H1 (cell line): Measurements from ENCODE around the gene PLEKHA5. TPM values are rescaled to one million over a fixed set of nuclear protein-coding genes. Genes with fewer than 3 reads are reported as not detected.

Experiments used
- CTCF ChIA-PET: fragments of 300-600 bp; sonication (Branson Sonifier 250); formaldehyde crosslinking; loops from one replicate; lab custom pipeline; 2021; ENCODE audit not compliant: partially characterized antibody; lab: Charles Lee
- POLR2A ChIA-PET: fragments of 300-600 bp; sonication (Branson Sonifier 250); formaldehyde crosslinking; loops from one replicate; lab custom pipeline; 2021; ENCODE audit warnings: inconsistent platforms; ENCODE audit not compliant: partially characterized antibody; lab: Charles Lee
- DNase-seq, 2 experiments: peaks; one replicate each; pipeline versions ENCODE4 v3.0.0 to v3.0.0-alpha.2; 2010 to 2022; ENCODE audit warnings: low spot score in 2 of 2, low read depth in 1 of 2, mixed read lengths in 1 of 2
- FAIRE-seq: peaks from 2 replicates; lab custom pipeline; 2011; peaks lifted over from hg19 to GRCh38; lab: Jason Lieb, UNC
- H2AFZ ChIP-seq: 2 replicates; pipeline ENCODE4 v1.8.1; 2012; ENCODE audit warnings: low read length, inconsistent platforms
- H2AK5ac ChIP-seq: 2 replicates; pipeline ENCODE4 v1.6.1; 2013; ENCODE audit warnings: low read depth, low read length
- H2BK120ac ChIP-seq: replicated peaks from 2 replicates; pipeline ENCODE3; 2013; ENCODE audit warnings: low read depth, low read length, inconsistent platforms
- H2BK12ac ChIP-seq: 2 replicates; pipeline ENCODE4 v1.6.1; 2013; ENCODE audit warnings: low read depth, low read length
- H2BK15ac ChIP-seq: 2 replicates; pipeline ENCODE4 v1.6.1; 2013; ENCODE audit warnings: low read length
- H2BK20ac ChIP-seq: 2 replicates; pipeline ENCODE4 v1.6.1; 2013; ENCODE audit warnings: low read length
- H2BK5ac ChIP-seq: 2 replicates; pipeline ENCODE4 v1.6.1; 2013; ENCODE audit warnings: low read depth, low read length
- H3K14ac ChIP-seq: 2 replicates; pipeline ENCODE4 v1.6.1; 2013; ENCODE audit warnings: inconsistent platforms; ENCODE audit not compliant: insufficient read length
- H3K18ac ChIP-seq: 2 replicates; pipeline ENCODE4 v1.6.1; 2013; ENCODE audit warnings: low read length; ENCODE audit errors: extremely low read depth
- H3K23ac ChIP-seq: 2 replicates; pipeline ENCODE4 v1.6.1; 2013; ENCODE audit warnings: inconsistent platforms; ENCODE audit not compliant: insufficient read length
- H3K23me2 ChIP-seq: 2 replicates; pipeline ENCODE4 v1.6.1; 2013; ENCODE audit warnings: low read depth, low read length
- H3K27ac ChIP-seq: 2 replicates; pipeline ENCODE4 v1.6.1; 2011; ENCODE audit warnings: low read depth, low read length, inconsistent platforms
- H3K27me3 ChIP-seq, 4 experiments: replicated peaks in 1 of 4; 1 replicate in 1 of 4; 2 replicates in 3 of 4; pipeline versions ENCODE4 v1.6.1 to v1.8.1; 2011 to 2013; ENCODE audit warnings: low read length in 3 of 4, mild to moderate bottlenecking in 3 of 4, inconsistent platforms in 2 of 4, mixed read lengths in 2 of 4, moderate library complexity in 1 of 4; ENCODE audit not compliant: control insufficient read depth in 3 of 4, insufficient read depth in 3 of 4; ENCODE audit errors: extremely low read depth in 1 of 4
- H3K36me3 ChIP-seq, 4 experiments: 2 replicates each; pipeline versions ENCODE4 v1.6.1 to v1.8.1; 2011 to 2013; ENCODE audit warnings: mild to moderate bottlenecking in 4 of 4, low read length in 3 of 4, moderate library complexity in 2 of 4, control low read depth in 1 of 4, inconsistent platforms in 1 of 4; ENCODE audit not compliant: insufficient read depth in 4 of 4, control insufficient read depth in 2 of 4
- H3K4ac ChIP-seq: replicated peaks from 2 replicates; pipeline ENCODE3; 2013; ENCODE audit warnings: low read length, low read depth, mixed read lengths, inconsistent platforms; ENCODE audit not compliant: insufficient read length
- H3K4me1 ChIP-seq, 4 experiments: replicated peaks in 1 of 4; 1 replicate in 1 of 4; 2 replicates in 3 of 4; pipeline versions ENCODE4 v1.6.1 to v1.8.1; 2011 to 2013; ENCODE audit warnings: low read length in 3 of 4, inconsistent platforms in 2 of 4, mixed read lengths in 1 of 4; ENCODE audit not compliant: insufficient read depth in 4 of 4, control insufficient read depth in 3 of 4
- H3K4me2 ChIP-seq, 2 experiments: 2 replicates each; pipeline versions ENCODE4 v1.6.1 to v1.8.1; 2011 to 2013; ENCODE audit warnings: low read depth in 2 of 2, low read length in 2 of 2, control low read depth in 1 of 2, inconsistent platforms in 1 of 2, mild to moderate bottlenecking in 1 of 2; ENCODE audit not compliant: insufficient read depth in 1 of 2
- H3K4me3 ChIP-seq, 4 experiments: fragments of 200-600, 300-600 bp in 1 of 4; sonication (generic), shearing (Covaris generic), sonication (Bioruptor Twin) in 1 of 4; 2 replicates each; pipeline versions ENCODE4 v1.5.1 to v1.8.1; 2011 to 2016; ENCODE audit warnings: low read length in 4 of 4, low read depth in 3 of 4, control low read depth in 2 of 4, inconsistent platforms in 2 of 4, mild to moderate bottlenecking in 2 of 4, mixed read lengths in 1 of 4, moderate library complexity in 1 of 4; ENCODE audit not compliant: insufficient read depth in 2 of 4; ENCODE audit errors: extremely low read depth in 1 of 4
- H3K56ac ChIP-seq: replicated peaks from 2 replicates; pipeline ENCODE3; 2013; ENCODE audit warnings: low read depth, mild to moderate bottlenecking, mixed read lengths, low read length, inconsistent platforms; ENCODE audit not compliant: insufficient read length
- H3K79me1 ChIP-seq: 2 replicates; pipeline ENCODE4 v1.6.1; 2013; ENCODE audit warnings: low read depth, low read length, control low read depth
- H3K79me2 ChIP-seq, 2 experiments: 2 replicates each; pipeline versions ENCODE4 v1.6.1 to v1.8.1; 2012 to 2013; ENCODE audit warnings: low read length in 2 of 2, mild to moderate bottlenecking in 2 of 2, inconsistent platforms in 1 of 2; ENCODE audit not compliant: insufficient read depth in 2 of 2, control insufficient read depth in 1 of 2
- H3K9ac ChIP-seq, 4 experiments: replicated peaks in 1 of 4; 1 replicate in 1 of 4; 2 replicates in 3 of 4; pipeline versions ENCODE4 v1.6.1 to v1.8.1; 2011 to 2013; ENCODE audit warnings: low read depth in 3 of 4, low read length in 3 of 4, control low read depth in 2 of 4, mild to moderate bottlenecking in 2 of 4, moderate library complexity in 2 of 4, inconsistent platforms in 1 of 4; ENCODE audit errors: extremely low read depth in 1 of 4
- H3K9me3 ChIP-seq, 2 experiments: 2 replicates each; pipeline versions ENCODE4 v1.6.1 to v1.8.1; 2012 to 2013; ENCODE audit warnings: mild to moderate bottlenecking in 2 of 2, moderate library complexity in 2 of 2, control low read depth in 1 of 2, inconsistent platforms in 1 of 2, low read depth in 1 of 2, low read length in 1 of 2, mixed read lengths in 1 of 2; ENCODE audit not compliant: insufficient read depth in 2 of 2
- H4K20me1 ChIP-seq, 2 experiments: replicated peaks in 1 of 2; 2 replicates each; pipeline versions ENCODE3 to v1.8.1; 2011 to 2013; ENCODE audit warnings: inconsistent platforms in 2 of 2, low read length in 2 of 2, mild to moderate bottlenecking in 1 of 2; ENCODE audit not compliant: insufficient read depth in 2 of 2, control insufficient read depth in 1 of 2
- H4K5ac ChIP-seq: 2 replicates; pipeline ENCODE4 v1.6.1; 2013; ENCODE audit warnings: low read length, low read depth, mixed read lengths, inconsistent platforms; ENCODE audit not compliant: insufficient read length
- H4K8ac ChIP-seq: 2 replicates; pipeline ENCODE4 v1.8.0; 2013; ENCODE audit warnings: mild to moderate bottlenecking, moderate library complexity, low read length, inconsistent platforms; ENCODE audit not compliant: insufficient read depth; ENCODE audit errors: extremely low read depth
- H4K91ac ChIP-seq: replicated peaks from 2 replicates; pipeline ENCODE3; 2013; ENCODE audit warnings: low read length, mixed read lengths, inconsistent platforms; ENCODE audit not compliant: insufficient read length
- ASH2L ChIP-seq: fragments of 200-600, 300-600 bp; sonication (generic); IDR thresholded peaks from one replicate; pipeline ENCODE4 v1.7.1; 2017; ENCODE audit warnings: low read length
- BACH1 ChIP-seq: IDR thresholded peaks from 2 replicates; pipeline ENCODE4 v1.6.1; 2012; ENCODE audit warnings: low read length, improper control_type of control experiment
- CEBPB ChIP-seq: IDR thresholded peaks from 2 replicates; pipeline ENCODE4 v1.6.1; 2012; ENCODE audit warnings: low read depth, low read length
- CTBP2 ChIP-seq: IDR thresholded peaks from 2 replicates; pipeline ENCODE4 v1.7.0; 2011; ENCODE audit warnings: borderline replicate concordance, mild to moderate bottlenecking, moderate library complexity, mixed read lengths, low read length; ENCODE audit not compliant: insufficient read depth, insufficient read length
- EGR1 ChIP-seq: IDR thresholded peaks from 2 replicates; pipeline ENCODE4 v1.6.1; 2011; ENCODE audit warnings: low read depth, low read length, borderline replicate concordance
- EP300 ChIP-seq, 2 experiments: IDR thresholded peaks; 1 replicate in 1 of 2; 2 replicates in 1 of 2; pipeline ENCODE4 v1.6.1; 2011 to 2012; ENCODE audit warnings: low read depth in 2 of 2, low read length in 2 of 2, mild to moderate bottlenecking in 2 of 2, borderline replicate concordance in 1 of 2, inconsistent platforms in 1 of 2, moderate library complexity in 1 of 2
- FOSL1 ChIP-seq: IDR thresholded peaks from 2 replicates; pipeline ENCODE4 v1.6.1; 2011; ENCODE audit warnings: mild to moderate bottlenecking, low read depth, low read length, moderate library complexity; ENCODE audit not compliant: insufficient read depth
- GABPA ChIP-seq: IDR thresholded peaks from 2 replicates; pipeline ENCODE4 v1.6.1; 2011; ENCODE audit warnings: mild to moderate bottlenecking, low read length, moderate library complexity, borderline replicate concordance; ENCODE audit not compliant: insufficient read depth
- POLR2AphosphoS5 ChIP-seq: IDR thresholded peaks from 2 replicates; pipeline ENCODE4 v1.6.1; 2011; ENCODE audit warnings: low read depth, low read length
- SAP30 ChIP-seq: fragments of 300-600 bp; sonication (generic); IDR thresholded peaks from 2 replicates; pipeline ENCODE4 v1.7.1; 2012; ENCODE audit warnings: low read length, moderate library complexity, mild to moderate bottlenecking, inconsistent platforms; ENCODE audit not compliant: insufficient read depth, insufficient replicate concordance
- SIN3A ChIP-seq, 2 experiments: IDR thresholded peaks in 1 of 2; conservative IDR thresholded peaks in 1 of 2; 2 replicates each; pipeline ENCODE4 v1.6.1; 2011 to 2012; ENCODE audit warnings: low read length in 2 of 2, improper control_type of control experiment in 1 of 2, low read depth in 1 of 2, mild to moderate bottlenecking in 1 of 2
- SP1 ChIP-seq: IDR thresholded peaks from 2 replicates; pipeline ENCODE4 v1.6.1; 2011; ENCODE audit warnings: low read depth, low read length
- TBP ChIP-seq: IDR thresholded peaks from 2 replicates; pipeline ENCODE4 v1.6.1; 2011; ENCODE audit warnings: low read depth, low read length, improper control_type of control experiment
- TEAD4 ChIP-seq: IDR thresholded peaks from 2 replicates; pipeline ENCODE4 v1.6.1; 2012; ENCODE audit warnings: low read depth, low read length, inconsistent platforms, mixed read lengths
- WGBS, 2 experiments: shearing (Covaris generic) in 1 of 2; methylation state at CpG; one replicate each; pipeline versions ENCODE4 v1.1.6 to v1.1.7; 2013 to 2015; ENCODE audit warnings: low lambda C conversion rate in 2 of 2, mixed read lengths in 2 of 2, inconsistent platforms in 1 of 2, low coverage in 1 of 2, missing lambda C conversion rate in 1 of 2; ENCODE audit not compliant: insufficient replicate concordance in 2 of 2, insufficient coverage in 1 of 2, insufficient read length in 1 of 2; ENCODE audit errors: extremely low coverage in 1 of 2, missing lambda C conversion rate in 1 of 2; 5-methylcytosine and 5-hydroxymethylcytosine counted together
- polyA plus RNA-seq, 7 experiments: library from polyadenylated mRNA; depleted of rRNA in 3 of 7; stranded (reverse) in 5 of 7; unstranded in 2 of 7; fragments of >200 nt in 5 of 7; fragments of 200-250 nt in 2 of 7; gene quantifications; 1 replicate in 5 of 7; 2 replicates in 1 of 7; 4 replicates in 1 of 7; pipeline versions ENCODE4 v1.2.1 to v1.2.3, GENCODE V29; 2011 to 2013; ENCODE audit warnings: missing spikeins in 2 of 7, mixed read lengths in 2 of 7
- total RNA-seq: library from RNA; stranded (reverse); fragmentation: NEBNext Ultra II Directional; extraction: Animal tissue kit (Norgen Biotek cat#: 25700); gene quantifications from 2 replicates; pipeline ENCODE4 v1.2.1, GENCODE V29; 2021

Gene PLEKHA5
- total and polyA plus RNA-seq, 2 of the 8 experiments (the other 6 are each of a cell fraction or from before 2014, with no cell fraction given) = 17.2 to 66.1 TPM

DNA sequence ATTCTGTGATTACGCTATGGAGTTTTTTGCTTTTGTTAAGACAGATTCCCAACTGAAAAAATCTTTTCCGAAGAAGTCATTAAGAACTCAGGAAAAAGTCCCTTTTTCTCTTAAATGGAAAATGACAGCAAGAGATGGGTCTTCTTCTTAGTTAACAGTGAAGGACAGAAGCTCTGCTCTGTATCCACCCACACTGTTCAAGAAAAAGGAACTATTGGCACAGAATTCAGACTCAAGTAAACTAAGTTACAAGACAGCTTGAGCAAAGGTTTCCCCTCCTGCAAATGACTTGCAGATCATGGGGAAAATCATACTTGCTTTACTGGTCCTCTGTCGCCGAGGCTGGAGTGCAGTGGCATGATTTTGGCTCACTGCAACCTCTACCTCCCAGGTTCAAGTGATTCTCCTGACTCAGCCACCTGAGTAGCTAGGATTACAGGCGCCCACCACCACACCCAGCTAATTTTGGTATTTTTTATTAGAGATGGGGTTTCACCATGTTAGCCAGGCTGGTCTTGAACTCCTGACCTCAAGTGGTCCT, 172.6 kb downstream of the PLEKHA5 start:
- Histone ChIP-seq H4K8ac (no peak overlapping the region), H4K5ac (no peak overlapping the region), H3K56ac (no peak overlapping the region), H2BK20ac (no peak overlapping the region), H2BK12ac (no peak overlapping the region), H2BK15ac (no peak overlapping the region), H3K27ac (no peak overlapping the region), H4K20me1 (peaks cover 0 to 1% of the 10 kb centered on the region in 2 experiments), H3K4ac (no peak overlapping the region), H3K79me1 (no peaks in the 10 kb centered on the region), H3K4me3 (no peak overlapping the region), H3K27me3 (no peaks in the 10 kb centered on the region), H3K36me3 (peaks cover 0 to 24% (median 10%) of the 10 kb centered on the region in 4 experiments; a peak in 6 of 8 replicates), H3K23me2 (no peaks in the 10 kb centered on the region), H3K79me2 (no peaks in the 10 kb centered on the region), H3K18ac (no peak overlapping the region; the same call in 1 of the 2 replicates), H3K23ac (no peak overlapping the region), H3K14ac (no peak overlapping the region), H3K9ac (no peak overlapping the region), H2BK5ac (no peak overlapping the region), H2AK5ac (no peak overlapping the region), H2BK120ac (no peak overlapping the region), H3K4me2 (no peak overlapping the region), H2AFZ (no peak overlapping the region), H3K9me3 (no peaks in the 10 kb centered on the region), H3K4me1 (no peaks in the 10 kb centered on the region; a peak in 1 of 7 replicates), H4K91ac (no peak overlapping the region)
- WGBS, 2 experiments = 93% methylated on average over 5 of the region's 5 CpGs; no CpG with 5 or more reads in 1 of the 2 experiments
- DNase-seq (no peak), FAIRE-seq (no peak)
- CTCF ChIA-PET = interaction anchor here (1.0 to 2.2 kb wide), 2 partner anchors 10 to 14 kb away, joined by 4 to 7 read pairs; no protein-coding TSS in a partner anchor
- POLR2A ChIA-PET = interaction anchor here (1.0 kb wide), 1 partner anchor 9 kb away, joined by 3 read pairs; no protein-coding TSS in a partner anchor
- TF ChIP-seq SAP30 (no peak), FOSL1 (no peak), GABPA (no peak), TEAD4 (no peak), EGR1 (no peak), ASH2L (no peak), BACH1 (no peak), SIN3A (conservative IDR thresholded peaks at IDR 0.05 in 1 of 2, IDR thresholded peaks at IDR 0.05 in 1 of 2; ENCODE audit: low read depth in 1 of 2, low read length in 2 of 2) (no peak), TBP (no peak), SP1 (no peak), POLR2AphosphoS5 (no peak), CEBPB (no peak), CTBP2 (no peak), EP300 (IDR thresholded peaks at IDR 0.05; ENCODE audit: borderline replicate concordance in 1 of 2, low read depth in 2 of 2, low read length in 2 of 2) (no peak)
